Activated naive CD4-positive, alpha-beta T cell treated with Interleukin-2 at 50 U/mL for 16 hours (primary cell): Measurements from ENCODE around the gene P2RX3.
"Not testable (repeated sequence)": the region's sequence is repeated elsewhere in the genome, so short reads cannot be mapped to it uniquely, and the experiment has no call there.

ENCODE experiments used
- DNase-seq: peaks from one replicate; pipeline ENCODE4 v3.0.0-alpha.2; 2020

P2RX3 gene

DNA sequence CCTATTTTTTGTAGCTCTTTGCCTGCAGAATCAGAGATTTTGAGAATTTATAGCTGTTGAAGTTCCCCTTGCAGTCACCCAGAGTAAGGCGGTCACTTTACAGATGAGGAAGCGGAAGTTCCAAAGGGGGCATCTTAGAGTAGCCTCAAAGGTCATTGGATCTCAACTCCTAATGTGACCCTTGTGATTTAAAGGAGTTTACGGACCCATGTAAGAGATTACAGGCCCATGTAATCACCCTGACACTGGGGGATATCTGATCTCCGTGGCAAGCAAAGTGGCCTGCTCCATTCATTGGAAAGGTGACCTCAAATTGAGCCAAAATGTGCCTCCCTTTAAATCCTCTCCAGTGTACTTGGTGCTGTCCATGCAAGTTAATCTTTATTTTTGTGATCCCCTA is 15.7 kb downstream of the P2RX3 start:
- DNase-seq, result no peak

DNA sequence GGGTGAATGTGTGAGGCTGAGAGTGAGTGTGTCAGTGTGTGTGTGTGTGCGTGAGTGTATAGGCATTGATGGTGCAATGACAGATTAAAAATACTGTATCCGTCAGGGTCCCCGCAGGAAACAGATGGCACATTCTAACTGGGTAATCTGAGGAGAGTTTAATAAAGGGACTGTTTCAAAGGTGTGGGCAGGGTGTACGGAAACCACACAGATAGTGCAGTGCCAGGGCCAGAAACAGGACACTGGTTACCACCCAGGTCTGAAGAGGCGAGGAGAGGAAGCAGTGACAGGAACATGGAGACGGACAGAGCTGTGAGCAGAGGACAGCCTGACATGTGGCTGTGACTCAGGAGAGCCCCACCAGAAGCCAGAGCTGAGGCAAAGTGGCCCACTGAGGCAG is 16.5 kb downstream of the P2RX3 start:
- DNase-seq, result no peak

DNA sequence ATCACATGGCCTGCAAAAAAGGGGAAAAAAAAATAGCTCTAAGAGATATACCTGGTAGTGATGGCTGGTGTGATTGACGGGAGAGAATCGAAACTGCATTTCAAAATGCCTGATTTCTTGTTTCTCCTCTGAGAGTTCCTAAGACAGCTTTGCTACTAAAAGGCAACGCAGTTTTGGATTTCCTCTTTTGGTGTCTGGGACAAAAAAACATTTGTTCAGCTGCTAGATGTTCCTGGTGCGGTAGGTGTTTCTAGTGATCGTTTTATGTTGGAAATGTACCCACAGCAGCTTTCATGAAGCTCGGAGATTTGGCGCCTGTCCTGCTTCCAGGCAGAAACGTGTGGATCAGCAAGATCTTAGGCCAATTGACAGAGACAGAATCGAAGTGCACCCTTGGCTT is 18.1 kb downstream of the P2RX3 start:
- no peak for DNase-seq

DNA sequence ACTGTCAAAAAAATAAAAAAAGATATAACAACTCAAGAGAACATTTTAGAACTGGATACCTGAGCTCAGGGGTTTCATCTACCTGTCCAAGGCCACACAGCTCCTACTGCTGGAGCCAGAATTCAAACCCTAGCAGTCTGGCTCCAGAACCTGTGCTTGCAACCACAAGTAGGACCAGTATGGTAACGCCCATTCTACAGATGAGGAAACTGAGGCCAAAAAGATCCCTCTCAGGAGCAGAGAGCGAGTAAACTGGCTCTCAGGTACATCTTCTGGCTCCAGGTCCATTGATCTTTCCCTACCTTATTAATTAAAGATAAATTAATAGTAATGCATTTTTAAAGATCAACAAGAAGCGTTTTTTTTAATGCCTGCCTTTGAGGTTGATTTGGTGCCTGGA is 19.2 kb downstream of the P2RX3 start:
- no peak for DNase-seq

DNA sequence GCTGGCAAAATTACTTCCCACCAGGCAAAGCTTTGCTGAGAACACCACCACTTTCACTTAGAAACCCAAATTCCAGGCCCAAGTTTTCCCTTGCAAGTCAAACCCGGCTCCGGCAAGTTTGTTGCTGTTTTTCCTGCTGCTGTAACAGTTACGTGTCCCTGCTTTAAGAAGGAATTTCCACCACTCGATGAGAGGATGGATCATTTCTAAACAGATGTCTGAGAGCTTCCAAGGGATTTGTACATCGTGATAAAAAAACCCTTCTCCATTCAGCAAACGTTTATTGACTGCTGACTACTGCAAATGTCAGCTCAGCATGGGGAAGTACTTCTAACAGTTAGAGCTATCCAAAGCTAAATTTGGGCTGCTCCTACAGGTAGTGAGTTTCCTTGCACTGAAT is 19.7 kb downstream of the P2RX3 start:
- DNase-seq, result no peak

DNA sequence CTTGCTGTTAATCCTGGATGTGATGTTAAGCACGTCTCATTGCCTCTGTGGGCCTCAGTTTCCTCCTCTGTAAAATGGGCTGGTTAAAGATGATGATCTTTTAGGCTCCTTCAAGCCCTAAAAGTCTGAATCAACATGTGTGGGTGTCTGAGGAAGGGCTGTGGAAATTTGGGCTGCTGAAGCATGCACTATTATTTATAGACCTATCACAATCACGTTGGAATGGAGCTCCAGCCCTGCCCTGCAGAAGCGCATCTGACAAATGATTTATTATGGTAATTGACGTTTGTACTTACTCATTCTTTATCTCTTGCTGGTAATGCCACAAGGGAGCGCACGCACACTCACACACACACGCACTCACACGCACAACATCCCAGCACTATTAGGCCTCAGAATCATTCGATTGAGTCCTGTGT is 20.4 kb downstream of the P2RX3 start:
- no peak for DNase-seq

DNA sequence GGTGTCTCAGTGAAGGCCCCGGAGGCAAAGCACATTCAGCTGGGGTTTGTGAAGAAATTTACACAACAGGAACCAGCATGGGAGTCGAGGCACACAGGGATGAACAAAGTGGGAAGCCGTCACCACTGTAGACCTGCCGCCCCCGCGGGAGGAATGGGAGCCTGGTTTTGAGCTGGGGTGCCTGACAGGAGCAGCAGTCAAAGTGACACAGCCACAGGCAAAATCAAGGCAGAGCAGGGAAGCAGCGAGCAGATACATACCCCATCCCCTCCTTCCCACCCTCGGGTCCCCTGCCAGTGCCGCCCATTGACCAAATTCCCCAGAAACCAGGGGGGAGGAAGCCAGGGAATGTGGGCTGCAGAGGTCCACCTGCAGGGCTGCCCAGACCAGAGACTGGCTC is 20.8 kb downstream of the P2RX3 start:
- DNase-seq, result no peak

DNA sequence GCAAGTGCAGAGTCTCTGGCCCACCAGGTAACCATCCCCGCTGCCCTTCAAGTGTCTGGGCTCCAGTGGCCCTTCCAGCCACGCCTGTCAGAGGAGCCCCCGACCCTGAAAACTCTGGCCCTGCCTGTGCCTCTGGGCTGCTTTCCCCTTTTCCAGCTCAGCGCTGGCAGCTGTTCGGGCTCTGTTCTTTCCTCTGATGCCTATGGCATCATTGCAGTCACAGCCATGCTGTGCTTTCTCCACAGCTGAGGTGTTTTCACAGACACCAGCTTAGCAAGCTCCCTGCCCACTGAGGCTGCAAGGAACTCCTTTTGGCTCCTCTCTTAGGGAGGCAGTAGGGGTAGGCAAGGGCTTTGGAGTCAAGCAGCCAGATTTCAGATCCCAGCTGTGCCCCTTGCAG is 21.2 kb downstream of the P2RX3 start:
- DNase-seq, result no peak

DNA sequence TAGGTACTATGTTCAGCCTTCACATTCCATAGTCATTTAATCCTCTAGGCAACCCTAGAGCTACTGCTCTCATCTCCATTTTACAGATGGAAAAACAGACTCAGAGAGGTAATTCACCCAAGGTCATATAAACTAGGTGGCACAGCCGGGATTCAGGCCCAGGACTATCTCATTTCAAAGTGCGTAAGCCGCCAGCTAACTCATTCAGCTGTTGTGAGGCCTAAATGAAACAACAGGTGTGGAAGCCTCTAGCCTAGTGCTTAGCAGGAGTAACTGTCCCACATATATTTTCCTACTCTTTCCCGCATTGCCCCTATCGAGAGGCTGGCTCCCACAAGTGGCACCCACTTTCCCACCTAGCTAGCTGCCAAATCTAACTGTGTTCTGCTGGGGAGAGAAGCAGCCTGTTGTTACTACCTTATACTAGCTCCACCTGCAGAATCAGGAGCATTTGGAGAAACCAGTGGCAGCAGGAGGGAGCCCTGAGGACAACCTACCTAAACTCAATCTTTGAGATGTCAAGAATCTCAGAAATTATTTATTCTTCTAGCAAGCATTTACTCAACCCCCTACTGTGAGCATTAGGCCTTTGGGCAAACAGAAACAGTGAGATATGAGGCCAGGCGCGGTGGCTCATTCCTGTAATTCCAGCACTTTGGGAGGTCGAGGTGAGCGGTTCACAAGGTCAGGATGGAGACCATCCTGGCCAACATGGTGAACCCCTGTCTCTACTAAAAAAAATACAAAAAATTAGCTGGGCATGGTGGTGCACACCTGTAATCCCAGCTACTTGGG is 21.9 kb downstream of the P2RX3 start:
- no peak for DNase-seq

DNA sequence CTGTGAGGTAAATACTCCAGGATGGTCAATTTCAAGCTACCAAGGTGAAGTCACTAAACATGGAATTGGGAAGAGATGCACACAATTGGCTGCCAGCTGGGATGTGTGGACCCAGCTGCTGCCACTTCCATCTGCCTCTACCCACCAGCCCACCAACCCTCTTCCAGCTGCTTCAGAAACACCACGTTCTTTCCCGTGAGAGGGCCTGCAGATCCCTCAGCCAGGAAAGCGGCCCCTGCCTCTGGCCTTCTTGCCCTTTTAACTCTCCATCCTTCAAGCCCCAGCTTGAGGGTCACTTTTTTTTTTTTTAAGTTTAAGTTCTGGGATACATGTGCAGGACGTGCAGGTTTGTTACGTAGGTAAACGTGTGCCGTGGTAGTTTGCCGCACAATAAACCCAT is 22.8 kb downstream of the P2RX3 start:
- no peak for DNase-seq

DNA sequence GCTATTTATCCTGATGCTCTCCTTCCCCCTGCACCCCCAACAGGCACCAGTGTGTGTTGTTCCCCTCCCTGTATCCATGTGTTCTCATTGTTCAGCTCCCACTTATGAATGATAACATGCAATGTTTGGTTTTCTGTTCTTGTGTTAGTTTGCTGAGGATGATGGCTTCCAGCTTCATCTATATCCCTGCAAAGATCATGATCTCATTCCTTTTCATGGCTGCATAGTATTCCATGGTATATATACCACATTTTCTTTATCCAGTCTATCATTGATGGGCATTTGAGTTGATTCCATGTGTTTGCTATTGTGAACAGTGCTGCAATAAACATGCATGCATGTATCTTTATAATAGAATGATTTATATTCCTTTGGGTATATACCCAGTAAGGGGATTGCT is 23.3 kb downstream of the P2RX3 start:
- DNase-seq, result not testable (repeated sequence)

DNA sequence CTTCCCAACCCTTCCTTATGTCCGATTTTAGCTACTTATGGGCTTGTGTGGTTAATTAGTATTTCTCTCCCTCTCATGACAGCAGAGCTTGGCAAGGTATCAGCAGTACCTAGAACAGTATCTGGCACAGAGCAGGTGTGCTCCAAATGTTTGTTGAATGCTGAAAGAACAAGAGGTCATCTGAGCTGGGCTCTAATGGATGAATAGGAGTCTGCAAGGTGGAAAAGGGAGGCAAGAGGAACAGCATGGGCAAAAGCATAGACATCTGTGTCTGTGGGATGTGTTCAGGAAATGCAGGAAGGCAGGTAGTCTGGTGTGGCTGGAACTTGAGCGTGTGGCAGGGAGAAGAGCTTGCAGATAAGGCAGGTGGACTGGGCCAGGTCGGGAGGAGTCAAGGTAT is 23.8 kb downstream of the P2RX3 start:
- no peak for DNase-seq

DNA sequence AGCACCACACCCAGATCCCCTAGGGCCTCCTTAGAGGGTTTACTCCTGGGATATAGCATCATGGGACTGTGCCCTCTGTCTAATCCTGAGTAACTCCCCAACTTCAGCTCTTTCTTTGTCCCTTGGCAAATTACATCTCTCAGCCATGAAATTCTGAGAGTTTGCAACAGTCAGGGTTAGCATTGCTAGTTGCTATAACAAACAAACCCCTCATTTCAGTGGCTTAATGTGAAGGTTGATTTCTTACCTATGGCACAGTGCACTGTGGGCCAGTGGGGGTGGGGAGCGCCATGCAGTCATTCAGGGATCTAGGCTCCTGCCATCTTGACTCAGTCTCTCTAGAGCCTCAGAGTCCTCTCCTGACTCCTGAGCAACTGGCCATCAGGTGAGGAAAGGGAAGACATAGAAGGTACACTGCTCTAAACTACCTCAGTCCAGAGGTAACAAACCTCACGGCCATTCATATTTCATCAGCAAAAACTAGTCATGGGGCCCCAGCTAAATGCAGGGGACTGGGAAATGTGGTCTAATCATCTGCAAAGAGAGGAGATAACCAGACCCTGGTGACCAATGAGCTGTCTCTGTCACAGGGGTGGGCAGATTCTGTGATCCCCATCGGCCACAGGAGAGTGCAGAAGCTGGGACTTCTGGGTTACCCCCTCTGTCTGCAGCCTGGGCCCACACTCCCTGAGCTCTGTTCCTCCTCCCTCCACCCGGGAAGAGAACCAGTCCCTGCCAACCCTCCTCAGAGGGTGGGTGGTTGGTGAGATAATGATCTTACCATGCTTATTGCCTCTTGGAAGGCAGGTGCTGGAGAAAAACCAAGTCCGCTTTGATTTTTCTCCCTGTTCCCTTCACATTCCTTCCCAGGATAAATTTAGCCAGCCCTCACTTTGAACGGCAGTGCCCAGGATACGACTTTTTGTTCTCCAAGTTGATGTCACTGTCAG is 25.3 kb downstream of the P2RX3 start:
- DNase-seq, result no peak

DNA sequence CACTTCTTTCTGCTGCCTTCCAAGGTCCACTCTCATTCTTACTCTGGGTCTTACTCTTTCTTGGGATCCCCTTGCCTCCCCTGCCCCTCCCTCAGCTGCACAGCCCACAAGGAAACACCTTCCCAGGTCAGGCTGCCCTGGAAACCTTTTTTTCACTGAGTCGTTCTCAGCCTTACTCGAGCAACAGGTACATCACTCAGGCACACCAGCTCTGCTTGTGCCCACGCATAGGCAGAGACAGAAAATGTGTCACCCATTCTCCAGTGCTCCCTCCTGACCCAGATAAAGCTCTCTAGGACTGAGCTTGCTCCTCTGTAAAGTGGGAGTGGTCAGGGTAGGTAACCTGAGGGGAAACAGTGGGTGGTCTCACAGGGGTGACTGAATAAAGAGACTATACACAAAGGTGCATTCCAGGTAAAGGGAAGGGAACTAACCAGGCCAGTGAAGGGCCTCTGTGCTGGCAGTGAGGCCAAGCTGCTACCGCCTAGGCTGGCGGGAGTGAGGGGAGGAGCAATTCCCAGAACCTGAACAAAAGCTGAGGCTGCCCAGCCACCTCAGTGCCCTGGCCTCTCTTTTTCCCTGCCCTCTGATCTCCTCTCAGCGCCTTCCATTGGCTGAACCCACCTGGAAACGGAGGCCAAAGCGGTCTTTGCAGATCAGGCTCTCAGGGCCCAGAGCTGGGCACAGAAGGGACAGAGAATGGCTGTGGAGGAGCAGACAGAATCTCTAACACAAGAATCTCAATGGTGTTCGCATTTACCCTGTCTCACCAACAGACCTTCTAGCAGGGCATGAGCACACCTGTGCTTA is 26.9 kb downstream of the P2RX3 start:
- DNase-seq, result no peak

DNA sequence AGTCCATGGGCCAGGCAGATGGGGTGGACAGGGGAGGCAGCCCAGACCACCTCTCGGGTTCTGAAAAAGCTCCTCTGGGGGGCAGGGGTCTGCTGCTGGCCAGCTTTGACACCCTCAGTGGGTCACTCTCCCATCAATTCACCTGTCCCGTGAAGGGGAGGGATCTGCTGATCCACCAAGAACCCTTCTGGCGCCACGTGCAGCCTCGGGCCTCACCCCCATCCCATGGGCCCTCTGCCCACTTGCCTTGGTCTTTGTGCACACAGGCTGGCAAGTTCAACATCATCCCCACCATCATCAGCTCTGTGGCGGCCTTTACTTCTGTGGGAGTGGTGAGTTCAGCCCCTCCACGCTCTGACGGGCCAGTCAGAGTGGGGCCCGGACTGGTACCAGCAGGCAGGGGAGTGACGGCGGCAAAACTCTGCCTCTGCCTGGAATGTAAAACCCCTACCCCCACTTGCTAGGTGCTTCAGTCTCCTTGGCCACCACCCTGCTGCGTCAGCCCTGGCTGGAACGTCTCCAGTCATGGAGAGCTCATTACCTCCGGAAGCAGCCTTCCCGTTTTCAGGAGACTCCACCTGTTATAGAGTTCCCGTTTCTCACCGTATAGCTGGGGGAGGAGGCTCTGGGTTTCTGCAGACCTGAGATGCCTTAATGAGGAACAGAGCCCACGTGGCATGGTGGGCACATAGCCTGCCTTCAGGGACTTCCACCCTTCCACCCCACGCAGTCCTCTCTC is 30.1 kb downstream of the P2RX3 start:
- DNase-seq, result no peak

DNA sequence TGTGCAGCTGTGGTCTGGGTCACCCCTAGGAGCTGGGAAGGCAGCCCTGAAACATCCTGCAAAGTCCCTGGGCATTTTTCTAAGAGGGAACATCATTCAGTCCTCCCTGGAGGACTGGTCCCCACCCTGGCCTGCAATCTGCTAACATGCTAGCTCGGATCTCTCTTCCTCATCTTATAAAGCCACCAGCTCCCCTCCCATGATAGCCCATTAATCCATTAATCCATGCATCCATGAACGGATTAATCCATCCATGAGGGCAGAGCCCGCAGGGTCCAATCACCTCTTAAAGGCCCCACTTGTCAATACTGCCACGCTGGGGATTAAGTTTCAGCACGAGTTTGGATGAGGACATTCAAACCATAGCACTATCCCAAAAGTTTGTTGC is 30.7 kb downstream of the P2RX3 start:
- DNase-seq, result no peak

DNA sequence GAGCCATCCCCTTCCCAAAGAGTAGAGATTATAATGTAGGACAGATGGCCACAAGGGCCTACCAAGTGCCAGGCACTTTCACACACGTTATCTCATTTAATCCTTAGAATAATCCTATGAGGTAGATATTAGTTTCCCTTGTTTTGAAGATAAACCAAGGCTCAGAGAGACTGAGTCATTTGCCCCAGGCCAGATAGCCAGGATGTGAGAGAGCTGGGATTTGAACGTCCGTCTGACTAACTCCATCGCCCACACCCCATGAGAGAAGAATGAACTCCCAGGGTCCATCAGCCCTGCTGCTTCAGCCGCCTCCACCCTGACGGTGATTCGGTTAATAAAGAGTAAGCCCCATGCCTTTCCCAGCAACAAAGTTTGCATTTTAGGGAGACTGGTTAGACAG is 32.1 kb downstream of the P2RX3 start:
- DNase-seq, result no peak

DNA sequence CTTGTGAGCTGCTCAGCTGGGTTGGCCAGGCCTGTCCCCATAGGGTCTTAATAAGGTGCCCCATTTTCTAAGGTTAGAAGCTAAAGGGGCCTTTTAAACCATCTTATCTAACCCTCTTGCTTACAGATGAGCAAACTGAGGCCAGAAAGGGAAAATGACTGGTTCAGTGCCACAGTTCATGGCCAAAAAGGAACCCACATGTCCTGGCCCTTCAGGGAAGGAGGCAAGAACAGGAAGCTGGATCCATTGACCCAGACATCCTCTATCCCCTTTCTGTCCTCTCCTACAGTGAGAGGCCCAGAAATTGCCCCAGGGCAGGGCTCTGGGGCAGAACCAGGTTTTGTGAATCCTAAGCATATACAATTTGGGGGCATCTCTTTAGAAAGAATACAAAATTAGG is 32.8 kb downstream of the P2RX3 start:
- DNase-seq, result no peak

DNA sequence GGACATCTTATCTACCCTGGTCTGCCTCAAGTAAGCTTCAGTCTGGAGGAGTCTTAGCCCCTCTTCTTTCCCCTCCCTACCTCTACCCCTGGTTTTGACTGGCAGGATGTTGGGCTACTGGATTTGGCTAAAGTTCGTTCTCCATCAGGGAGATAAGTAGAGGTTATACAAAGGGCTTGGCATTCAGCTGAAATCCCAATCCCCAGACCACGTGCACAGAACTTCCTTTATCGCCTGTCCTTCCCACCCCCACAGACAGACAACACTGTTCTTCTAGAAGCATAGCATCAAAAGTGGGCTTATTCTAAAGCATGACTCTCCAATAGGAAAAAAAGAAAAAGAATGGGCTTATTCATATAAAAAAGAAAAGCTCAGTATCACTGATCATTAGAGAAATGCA is 35.0 kb downstream of the P2RX3 start:
- DNase-seq, result no peak

DNA sequence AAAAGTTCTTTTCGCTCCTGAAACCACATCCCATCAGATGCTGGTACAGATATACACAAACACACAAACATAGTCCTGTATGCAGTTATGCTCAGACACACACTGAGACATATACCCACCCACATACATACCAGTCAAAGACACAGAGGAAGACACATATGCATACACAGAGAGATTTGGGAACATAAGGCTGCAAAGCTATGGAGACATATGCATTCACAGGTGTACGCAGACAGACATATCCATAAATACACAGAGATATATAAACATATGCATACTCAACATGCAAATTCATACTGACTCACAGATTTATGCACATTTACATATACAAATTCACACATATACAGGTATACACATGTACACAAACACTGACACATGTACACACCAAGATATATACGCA is 36.8 kb downstream of the P2RX3 start:
- no peak for DNase-seq

DNA sequence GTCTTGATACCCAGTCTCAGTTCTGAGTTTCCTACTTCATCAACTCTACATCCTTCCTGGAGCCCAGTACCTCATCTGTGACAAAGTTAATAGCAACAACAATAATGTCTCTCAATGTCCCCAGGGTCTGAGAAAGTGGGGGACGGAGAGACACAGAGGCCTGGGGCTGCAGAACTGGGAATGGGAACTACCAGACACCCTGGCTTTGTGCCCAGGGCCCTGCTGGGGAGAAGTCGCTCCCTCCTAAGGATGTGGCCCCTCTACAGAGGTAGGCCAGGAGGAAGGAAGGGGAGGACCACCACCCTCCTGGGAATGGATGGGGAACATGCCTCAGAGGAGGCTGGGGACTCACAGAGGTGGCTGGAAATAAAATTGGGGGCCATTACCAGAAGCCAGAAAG is 37.3 kb downstream of the P2RX3 start:
- no peak for DNase-seq
